ENCODE results near the gene EID3.

Gene EID3

DNA sequence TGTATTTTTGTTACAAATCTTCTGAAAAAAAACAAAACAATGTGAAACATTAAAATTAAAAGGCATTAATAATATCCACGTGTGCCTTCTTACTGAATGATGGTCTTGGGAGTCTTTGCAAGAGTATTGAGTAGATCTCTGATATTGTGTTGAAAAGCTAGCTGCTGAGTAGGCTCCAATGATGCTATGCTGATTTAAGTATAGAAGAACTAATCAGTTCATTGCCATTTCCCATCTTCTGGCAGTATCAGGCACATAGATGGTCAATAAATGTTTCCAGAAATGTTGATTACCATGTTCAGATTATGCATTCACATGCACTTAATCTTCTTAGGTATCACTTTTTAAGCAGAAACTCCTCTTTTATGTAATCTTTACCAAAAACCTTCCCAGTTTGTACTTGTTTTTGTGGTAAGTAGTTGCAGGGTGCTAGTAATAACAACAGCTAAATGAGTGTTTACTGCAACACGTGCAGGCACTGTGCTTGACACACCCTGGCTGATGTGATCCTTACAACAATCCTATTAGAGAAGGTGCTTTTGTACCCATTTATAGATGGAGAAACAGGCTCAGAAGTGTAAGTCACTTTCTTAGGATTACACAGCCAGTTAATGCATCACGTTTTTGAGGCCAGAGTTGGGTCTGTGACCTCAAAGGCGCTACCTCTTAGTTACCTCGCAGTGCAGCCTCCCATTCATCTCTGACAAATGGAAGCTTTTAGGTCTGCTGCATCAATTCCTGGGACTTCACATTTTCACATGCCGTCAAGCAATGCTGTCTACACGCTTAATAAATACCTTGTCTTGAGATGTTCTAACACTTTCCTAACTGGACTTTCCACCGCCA, 46.9 kb downstream of the EID3 start:
- H3K4me1 Mint-ChIP-seq (ENCODE audit: low read depth): no peaks in the 10 kb centered on the region
- no peaks in the 10 kb centered on the region for H3K9me3 Mint-ChIP-seq
- H3K4me3 Mint-ChIP-seq: no peak overlapping the region
- peaks cover 57% of the 10 kb centered on the region for H3K36me3 Mint-ChIP-seq (ENCODE audit: low read depth)
- H3K27me3 Mint-ChIP-seq: no peaks in the 10 kb centered on the region
- no peak overlapping the region for H3K27ac Mint-ChIP-seq

DNA sequence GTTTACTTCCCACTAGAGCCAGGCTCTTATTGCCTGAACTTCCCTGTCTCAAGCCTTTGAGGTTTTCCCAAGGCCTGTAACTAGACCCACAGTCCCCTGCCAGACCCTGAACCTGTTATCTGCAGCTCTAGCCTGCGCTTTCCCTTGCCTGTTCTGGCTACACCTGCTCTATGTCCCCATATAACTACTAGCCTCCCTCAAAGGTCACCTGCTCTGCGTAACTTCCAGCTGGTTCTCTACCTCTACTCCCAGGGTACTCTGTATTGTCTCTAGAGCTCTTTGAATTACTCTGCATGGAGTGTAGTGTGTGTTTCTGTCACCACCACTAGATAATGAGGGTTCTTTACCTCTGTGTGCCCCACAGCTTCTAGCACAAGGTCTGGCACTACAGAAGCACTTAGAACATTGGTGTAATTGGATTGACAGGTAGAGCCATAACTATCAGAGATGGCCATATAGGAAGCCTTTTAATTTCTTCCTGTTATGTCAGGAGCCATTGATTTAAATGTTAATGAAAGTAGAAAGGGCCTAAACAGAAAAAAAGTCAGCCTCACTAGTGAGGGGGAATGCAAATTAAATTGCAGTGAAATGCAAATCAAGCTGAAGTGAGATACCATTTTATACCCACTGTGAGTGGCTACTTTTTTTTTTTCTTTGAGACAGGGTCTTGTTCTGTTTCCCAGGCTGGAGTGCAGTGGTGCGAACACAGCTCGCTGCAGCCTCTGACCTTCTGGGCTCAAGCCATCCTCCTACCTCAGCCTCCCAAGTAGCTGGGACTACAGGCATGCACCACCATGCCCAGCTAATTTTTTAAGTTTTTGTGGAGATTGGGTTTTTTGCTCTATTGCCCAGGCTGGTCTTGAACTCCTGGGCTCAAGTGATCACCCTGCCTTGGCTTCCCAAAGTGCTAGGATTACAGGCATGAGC, 47.8 kb downstream of the EID3 start:
- Mint-ChIP-seq H3K4me3 (no peak overlapping the region), H3K36me3 (ENCODE audit: low read depth) (peaks cover 55% of the 10 kb centered on the region), H3K4me1 (ENCODE audit: low read depth) (no peaks in the 10 kb centered on the region), H3K9me3 (no peaks in the 10 kb centered on the region), H3K27ac (no peak overlapping the region), H3K27me3 (no peaks in the 10 kb centered on the region)

DNA sequence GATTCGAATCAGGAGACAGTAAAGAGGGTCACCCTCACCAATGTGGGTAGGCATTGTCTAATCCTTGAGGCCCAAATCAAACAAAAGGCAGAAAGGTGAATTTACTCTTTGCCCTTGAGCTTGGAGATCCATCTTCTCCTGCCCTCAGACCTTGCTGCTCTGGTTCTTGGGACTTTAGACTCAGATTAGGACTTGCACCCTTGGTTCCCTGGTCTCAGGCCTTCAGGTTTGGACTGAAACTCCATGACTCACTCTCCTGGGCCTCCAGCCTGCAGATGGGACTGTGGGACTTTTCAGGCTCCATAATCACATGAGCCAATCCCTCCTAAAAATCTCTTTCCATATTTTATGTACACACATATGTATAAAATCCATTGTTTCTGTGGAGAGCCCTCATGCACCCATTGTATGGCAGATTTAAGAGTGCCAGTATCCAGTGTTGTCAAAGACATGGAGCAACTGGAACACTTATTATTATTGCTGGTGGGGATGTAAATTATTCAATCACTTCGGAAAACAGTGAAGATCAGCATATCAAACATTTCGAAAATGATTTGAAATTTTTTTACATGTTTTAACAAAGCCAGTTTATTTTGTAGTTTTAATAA, 48.7 kb downstream of the EID3 start:
- no peaks in the 10 kb centered on the region for H3K27me3 Mint-ChIP-seq
- no peak overlapping the region for H3K4me3 Mint-ChIP-seq
- H3K36me3 Mint-ChIP-seq (ENCODE audit: low read depth): peaks cover 53% of the 10 kb centered on the region
- no peak overlapping the region for H3K27ac Mint-ChIP-seq
- H3K4me1 Mint-ChIP-seq (ENCODE audit: low read depth): no peaks in the 10 kb centered on the region
- H3K9me3 Mint-ChIP-seq: no peaks in the 10 kb centered on the region

DNA sequence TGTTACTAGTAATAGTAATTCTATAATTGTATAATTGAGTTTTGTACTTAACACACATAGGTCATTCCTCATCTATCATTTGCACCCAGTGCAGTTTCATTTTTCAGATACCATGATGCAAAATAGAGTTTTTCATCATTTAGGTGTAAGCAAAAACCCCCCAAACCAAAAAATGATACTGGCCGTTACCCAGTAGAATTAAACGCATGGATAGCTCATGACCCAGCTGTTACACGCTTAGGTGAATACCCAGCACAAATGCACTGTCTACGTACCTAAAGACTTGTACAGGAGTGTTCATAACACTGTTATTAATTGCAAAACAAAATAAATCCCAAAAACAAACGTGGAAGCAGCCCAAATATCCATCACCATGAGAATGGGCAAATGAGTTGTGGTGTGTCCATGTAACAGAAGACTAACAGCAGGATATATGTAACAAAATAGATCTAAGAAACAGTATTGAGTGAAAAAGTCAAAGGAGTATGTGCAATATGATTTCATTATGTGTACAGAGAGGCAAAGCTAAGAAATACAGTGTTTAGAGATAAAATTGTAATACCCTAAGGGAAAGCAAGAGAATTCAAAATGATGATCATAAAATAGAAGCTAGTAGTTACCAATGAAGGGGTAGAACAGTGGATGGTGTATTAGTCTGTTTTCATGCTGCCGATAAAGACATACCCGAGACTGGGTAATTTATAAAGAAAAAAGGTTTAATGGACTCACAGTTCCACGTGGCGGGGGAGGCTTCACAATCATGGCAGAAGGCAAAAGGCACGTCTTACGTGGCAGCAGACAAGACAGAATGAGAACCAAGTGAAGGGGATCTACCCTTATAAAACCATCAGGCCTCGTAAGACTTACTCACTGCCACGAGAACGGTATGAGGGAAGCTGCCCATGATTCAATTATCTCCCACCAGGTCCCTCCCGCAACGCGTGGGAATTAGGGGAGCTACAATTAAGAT, 49.8 kb downstream of the EID3 start:
- H3K4me3 Mint-ChIP-seq: no peak overlapping the region
- no peaks in the 10 kb centered on the region for H3K27me3 Mint-ChIP-seq
- H3K36me3 Mint-ChIP-seq (ENCODE audit: low read depth): peaks cover 43% of the 10 kb centered on the region
- no peaks in the 10 kb centered on the region for H3K9me3 Mint-ChIP-seq
- H3K4me1 Mint-ChIP-seq (ENCODE audit: low read depth): no peaks in the 10 kb centered on the region
- H3K27ac Mint-ChIP-seq: no peak overlapping the region

DNA sequence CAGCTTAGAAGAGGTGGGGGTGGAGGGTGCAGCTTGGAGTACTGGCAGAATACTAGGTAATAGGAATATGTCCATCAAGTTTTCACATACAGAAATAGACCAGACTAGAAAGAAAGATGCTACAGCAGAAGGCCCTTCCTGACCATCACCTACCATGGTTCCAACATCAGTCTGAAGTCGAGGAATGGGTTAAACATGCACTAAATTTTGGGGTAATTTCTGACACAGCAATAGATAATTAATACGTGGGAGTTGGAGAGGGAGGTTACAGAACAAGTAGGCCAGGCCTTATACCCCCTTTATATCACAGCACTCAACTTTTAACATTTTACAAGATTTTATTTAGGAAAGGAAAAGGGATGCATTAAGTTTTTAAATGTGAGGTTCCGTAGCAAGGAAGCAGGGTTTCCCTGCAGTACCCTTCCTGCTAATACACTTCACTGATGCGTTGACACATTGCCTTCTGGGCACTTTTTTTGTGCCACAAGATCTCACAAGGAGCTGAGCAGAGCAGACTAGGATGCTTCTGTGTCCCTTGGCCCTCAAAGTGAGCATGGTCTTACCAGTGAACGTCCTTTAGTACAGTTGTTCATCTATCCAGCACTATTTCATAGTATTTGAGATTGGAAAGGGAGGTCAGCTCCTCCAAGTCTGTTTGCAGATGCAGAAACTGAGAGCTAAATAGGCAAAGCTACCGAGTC, 50.8 kb downstream of the EID3 start:
- no peak overlapping the region for H3K27ac Mint-ChIP-seq
- no peaks in the 10 kb centered on the region for H3K27me3 Mint-ChIP-seq
- H3K4me1 Mint-ChIP-seq (ENCODE audit: low read depth): no peaks in the 10 kb centered on the region
- H3K4me3 Mint-ChIP-seq: no peak overlapping the region
- H3K9me3 Mint-ChIP-seq: no peaks in the 10 kb centered on the region
- peaks cover 33% of the 10 kb centered on the region for H3K36me3 Mint-ChIP-seq (ENCODE audit: low read depth)
